Nephron progenitor cell (in vitro differentiated cells): ENCODE results near the gene FITM2.
A peak's percentile ranks its signal among the peaks of the same experiment; 100 is the strongest.
"Not testable (repeated sequence)": the region's sequence is repeated elsewhere in the genome, so short reads cannot be mapped to it uniquely, and the experiment has no call there.

ENCODE experiments used
- DNase-seq: peaks from one replicate; pipeline ENCODE4 v3.0.0; 2021
- H3K27ac Mint-ChIP-seq: 2 replicates; pipeline ENCODE4 v1.8.0; 2021; ENCODE audit warnings: mild to moderate bottlenecking, moderate library complexity, mixed read lengths
- H3K27me3 Mint-ChIP-seq: 2 replicates; pipeline ENCODE4 v1.8.0; 2021; ENCODE audit warnings: mild to moderate bottlenecking, low read depth, mixed read lengths; ENCODE audit not compliant: poor library complexity
- H3K36me3 Mint-ChIP-seq: 2 replicates; pipeline ENCODE4 v1.8.0; 2021; ENCODE audit warnings: low read depth, mixed read lengths
- H3K4me1 Mint-ChIP-seq: 2 replicates; pipeline ENCODE4 v1.8.0; 2021; ENCODE audit warnings: mixed read lengths
- H3K4me3 Mint-ChIP-seq: 2 replicates; pipeline ENCODE4 v1.8.0; 2021; ENCODE audit warnings: mild to moderate bottlenecking, moderate library complexity, mixed read lengths
- H3K9me3 Mint-ChIP-seq: 2 replicates; pipeline ENCODE4 v1.8.0; 2021; ENCODE audit warnings: mild to moderate bottlenecking, moderate library complexity, mixed read lengths
- CTCF ChIP-seq: fragments of 200-600 bp; sonication (generic); IDR thresholded peaks from 2 replicates; pipeline ENCODE4 v1.5.0; 2021; ENCODE audit warnings: antibody characterized with exemption

Gene FITM2

GRCh38 chr20:44301285-44301684, 9.7 kb downstream of the FITM2 start:
- Mint-ChIP-seq H3K36me3 (peaks cover 4% of the 10 kb centered on the region), H3K9me3 (no peaks in the 10 kb centered on the region), H3K4me3 (no peak overlapping the region), H3K4me1 (peaks cover 4% of the 10 kb centered on the region), H3K27me3 (no peaks in the 10 kb centered on the region), H3K27ac (no peak overlapping the region)
- TF ChIP-seq CTCF = no peak
- DNase-seq = no peak

- H3K4me1 Mint-ChIP-seq, H3K27me3 Mint-ChIP-seq, DNase-seq, H3K36me3 Mint-ChIP-seq, H3K9me3 Mint-ChIP-seq, H3K27ac Mint-ChIP-seq, H3K4me3 Mint-ChIP-seq: not testable (repeated sequence)
Measured at GRCh38 chr20:44299011-44299535, 11.9 kb downstream of the FITM2 start.

- DNase-seq = no peak
- no peaks in the 10 kb centered on the region for H3K9me3 Mint-ChIP-seq
- no peak for TF ChIP-seq CTCF
- H3K27me3 Mint-ChIP-seq = no peaks in the 10 kb centered on the region
- H3K4me1 Mint-ChIP-seq = peaks cover 8% of the 10 kb centered on the region
- H3K36me3 Mint-ChIP-seq = peaks cover 4% of the 10 kb centered on the region
- no peak overlapping the region for H3K27ac Mint-ChIP-seq
- no peak overlapping the region for H3K4me3 Mint-ChIP-seq
Measured at GRCh38 chr20:44297721-44298120, 13.3 kb downstream of the FITM2 start.

GRCh38 chr20:44296011-44296410, 15.0 kb downstream of the FITM2 start:
- no peak for DNase-seq
- H3K27ac Mint-ChIP-seq = peak overlapping the region; percentile 78

GRCh38 chr20:44291754-44292153, 19.2 kb downstream of the FITM2 start:
- no peak overlapping the region for H3K27ac Mint-ChIP-seq
- DNase-seq = no peak
- H3K36me3 Mint-ChIP-seq = peaks cover 11% of the 10 kb centered on the region
- TF ChIP-seq CTCF = no peak
- H3K27me3 Mint-ChIP-seq = peaks cover 10% of the 10 kb centered on the region
- H3K4me3 Mint-ChIP-seq = no peak overlapping the region
- H3K9me3 Mint-ChIP-seq = peaks cover 11% of the 10 kb centered on the region
- H3K4me1 Mint-ChIP-seq = peaks cover 12% of the 10 kb centered on the region

More at GRCh38 chr20:44296011-44296410, 15.0 kb downstream of the FITM2 start:
- no peaks in the 10 kb centered on the region for H3K9me3 Mint-ChIP-seq
- H3K4me3 Mint-ChIP-seq = no peak overlapping the region
- no peaks in the 10 kb centered on the region for H3K27me3 Mint-ChIP-seq
- H3K4me1 Mint-ChIP-seq = peaks cover 8% of the 10 kb centered on the region
- no peak for TF ChIP-seq CTCF
- peaks cover 4% of the 10 kb centered on the region for H3K36me3 Mint-ChIP-seq

GRCh38 chr20:44288252-44288651, 22.8 kb downstream of the FITM2 start:
- Mint-ChIP-seq H3K36me3 (peaks cover 11% of the 10 kb centered on the region), H3K4me1 (peaks cover 8% of the 10 kb centered on the region), H3K27me3 (peaks cover 15% of the 10 kb centered on the region), H3K27ac (no peak overlapping the region), H3K4me3 (no peak overlapping the region), H3K9me3 (peaks cover 11% of the 10 kb centered on the region)
- no peak for TF ChIP-seq CTCF
- DNase-seq = no peak
